Ovary (tissue), 3 donors: ENCODE data around the gene SORL1-AS1.

Experiments
- EP300 ChIP-seq: sonication (generic); formaldehyde crosslinking; IDR thresholded peaks from one replicate; pipeline ENCODE4 v1.6.1; 2017; ENCODE audit warnings: antibody characterized with exemption
- POLR2A ChIP-seq: fragments of 450-650 bp; IDR thresholded peaks from one replicate; pipeline ENCODE4 v1.6.1; 2017; ENCODE audit warnings: antibody characterized with exemption, mild to moderate bottlenecking, moderate library complexity
- TF ChIP-seq, protein P1 (sequence below), 3 donors: fragments of 450-650 bp in 2 of 3; fragments of 200-600 bp in 1 of 3; IDR thresholded peaks; one replicate each; pipeline versions ENCODE4 v1.5.1 to v1.8.0; 2016 to 2022; ENCODE audit warnings: antibody characterized with exemption in 3 of 3, mild to moderate bottlenecking in 1 of 3
- donor health status: DM: no; HTN: no; CAD: no.

DNA sequence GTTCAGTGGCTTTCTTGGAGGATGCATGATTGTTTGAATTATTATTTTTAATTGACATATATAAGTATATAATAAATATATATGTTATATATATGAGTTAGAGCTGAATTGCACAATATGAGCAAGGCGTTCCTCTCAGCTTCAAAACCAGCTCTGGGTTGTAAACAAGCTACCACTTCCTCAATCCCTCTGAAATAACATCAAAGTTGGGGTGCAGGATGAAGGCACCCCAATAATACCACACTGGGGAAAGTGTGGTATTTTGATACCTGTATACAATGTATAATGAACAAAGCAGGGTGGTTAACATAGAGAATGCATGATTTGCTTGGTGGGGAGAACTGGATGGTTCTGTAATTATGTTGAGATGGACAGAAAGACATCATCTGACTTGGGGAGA is 2.4 kb downstream of the SORL1-AS1 start:
- TF ChIP-seq, protein P1, sequence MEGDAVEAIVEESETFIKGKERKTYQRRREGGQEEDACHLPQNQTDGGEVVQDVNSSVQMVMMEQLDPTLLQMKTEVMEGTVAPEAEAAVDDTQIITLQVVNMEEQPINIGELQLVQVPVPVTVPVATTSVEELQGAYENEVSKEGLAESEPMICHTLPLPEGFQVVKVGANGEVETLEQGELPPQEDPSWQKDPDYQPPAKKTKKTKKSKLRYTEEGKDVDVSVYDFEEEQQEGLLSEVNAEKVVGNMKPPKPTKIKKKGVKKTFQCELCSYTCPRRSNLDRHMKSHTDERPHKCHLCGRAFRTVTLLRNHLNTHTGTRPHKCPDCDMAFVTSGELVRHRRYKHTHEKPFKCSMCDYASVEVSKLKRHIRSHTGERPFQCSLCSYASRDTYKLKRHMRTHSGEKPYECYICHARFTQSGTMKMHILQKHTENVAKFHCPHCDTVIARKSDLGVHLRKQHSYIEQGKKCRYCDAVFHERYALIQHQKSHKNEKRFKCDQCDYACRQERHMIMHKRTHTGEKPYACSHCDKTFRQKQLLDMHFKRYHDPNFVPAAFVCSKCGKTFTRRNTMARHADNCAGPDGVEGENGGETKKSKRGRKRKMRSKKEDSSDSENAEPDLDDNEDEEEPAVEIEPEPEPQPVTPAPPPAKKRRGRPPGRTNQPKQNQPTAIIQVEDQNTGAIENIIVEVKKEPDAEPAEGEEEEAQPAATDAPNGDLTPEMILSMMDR (IDR thresholded peaks at IDR 0.05): no peak
- TF ChIP-seq POLR2A: no peak
- no peak for TF ChIP-seq EP300
